IgD-negative memory B cell (primary cell): ENCODE measurements around the gene ITGA5. TPM values are rescaled to one million over a fixed set of nuclear protein-coding genes. Genes with fewer than 3 reads are reported as not detected.

Experiments
- H3K27ac Mint-ChIP-seq, 3 donors: one replicate each; pipeline ENCODE4 v1.8.0; 2020 to 2022; ENCODE audit warnings: mild to moderate bottlenecking in 3 of 3, mixed read lengths in 3 of 3, moderate library complexity in 1 of 3
- H3K27me3 Mint-ChIP-seq: one replicate; pipeline ENCODE4 v1.8.0; 2021; ENCODE audit warnings: mixed read lengths
- H3K36me3 Mint-ChIP-seq: one replicate; pipeline ENCODE4 v1.8.0; 2020; ENCODE audit warnings: mild to moderate bottlenecking, mixed read lengths
- H3K4me1 Mint-ChIP-seq, 3 donors: one replicate each; pipeline ENCODE4 v1.8.0; 2020 to 2022; ENCODE audit warnings: mixed read lengths in 3 of 3, mild to moderate bottlenecking in 1 of 3
- H3K4me3 Mint-ChIP-seq, 4 donors: one replicate each; pipeline ENCODE4 v1.8.0; 2020 to 2022; ENCODE audit warnings: mild to moderate bottlenecking in 4 of 4, mixed read lengths in 4 of 4, moderate library complexity in 3 of 4
- H3K9me3 Mint-ChIP-seq, 3 donors: one replicate each; pipeline ENCODE4 v1.8.0; 2020 to 2021; ENCODE audit warnings: mixed read lengths in 3 of 3, mild to moderate bottlenecking in 1 of 3
- polyA plus RNA-seq: library from polyadenylated mRNA; unstranded; fragments of 300-500 nt; fragmentation: Illumina TruSeq; gene quantifications from one replicate; pipeline ENCODE4 v1.2.3, GENCODE V29; 2021

ITGA5 gene
- polyA plus RNA-seq, 1 donor from 2014 or later = 1.6 TPM

DNA sequence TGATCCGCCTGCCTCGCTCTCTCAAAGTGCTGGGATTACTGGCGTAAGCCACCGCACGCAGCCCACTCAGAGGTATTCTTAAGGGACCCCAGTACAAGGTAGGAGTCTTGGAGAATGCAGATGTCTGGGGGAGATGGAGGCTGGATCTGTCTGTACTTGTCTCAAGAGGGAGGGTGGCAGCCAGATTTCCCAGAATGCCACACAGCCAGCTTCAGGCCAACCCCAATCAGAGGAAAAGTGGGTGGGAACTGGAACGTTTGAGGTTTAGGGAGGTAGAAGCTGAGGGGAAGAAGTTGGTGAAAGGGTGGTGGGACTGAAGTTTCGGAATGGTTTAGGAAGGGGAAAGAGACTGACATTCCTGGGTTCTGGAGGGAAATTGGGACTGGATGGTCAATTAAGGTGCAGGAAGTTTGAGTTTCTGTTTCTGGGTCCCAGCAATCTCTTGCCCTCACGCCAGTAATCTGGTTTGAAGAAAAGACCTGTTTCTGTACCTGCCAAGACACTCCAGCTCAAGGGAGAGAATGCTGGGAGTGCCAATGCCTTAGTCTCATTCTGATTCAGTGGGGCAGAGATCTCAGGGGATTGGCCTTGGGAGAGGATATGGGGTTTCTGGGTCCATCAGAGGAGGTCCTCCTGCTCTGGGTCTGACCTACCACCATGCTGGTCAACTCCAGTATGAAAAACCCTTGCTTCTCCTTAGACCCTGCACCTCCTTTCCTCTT, 26.4 kb downstream of the ITGA5 start:
- H3K9me3 Mint-ChIP-seq = no peaks in the 10 kb centered on the region
- H3K4me1 Mint-ChIP-seq = peaks cover 15 to 18% (median 18%) of the 10 kb centered on the region in 3 donors
- H3K36me3 Mint-ChIP-seq = no peaks in the 10 kb centered on the region
- peak overlapping the region in 1 of 3 donors; percentile 52 for H3K27ac Mint-ChIP-seq
- H3K27me3 Mint-ChIP-seq = no peaks in the 10 kb centered on the region
- H3K4me3 Mint-ChIP-seq = peak overlapping the region in 2 of 4 donors; percentile 23 to 71

GRCh38 chr12:54390668-54391551, 28.2 kb downstream of the ITGA5 start:
- H3K4me3 Mint-ChIP-seq = peak overlapping the region; percentile 63 to 94 (median 85)
- no peaks in the 10 kb centered on the region for H3K27me3 Mint-ChIP-seq
- H3K4me1 Mint-ChIP-seq = peaks cover 20 to 23% (median 20%) of the 10 kb centered on the region in 3 donors
- no peaks in the 10 kb centered on the region for H3K36me3 Mint-ChIP-seq
- H3K27ac Mint-ChIP-seq = peak overlapping the region in 1 of 3 donors; percentile 13
- H3K9me3 Mint-ChIP-seq = no peaks in the 10 kb centered on the region

DNA sequence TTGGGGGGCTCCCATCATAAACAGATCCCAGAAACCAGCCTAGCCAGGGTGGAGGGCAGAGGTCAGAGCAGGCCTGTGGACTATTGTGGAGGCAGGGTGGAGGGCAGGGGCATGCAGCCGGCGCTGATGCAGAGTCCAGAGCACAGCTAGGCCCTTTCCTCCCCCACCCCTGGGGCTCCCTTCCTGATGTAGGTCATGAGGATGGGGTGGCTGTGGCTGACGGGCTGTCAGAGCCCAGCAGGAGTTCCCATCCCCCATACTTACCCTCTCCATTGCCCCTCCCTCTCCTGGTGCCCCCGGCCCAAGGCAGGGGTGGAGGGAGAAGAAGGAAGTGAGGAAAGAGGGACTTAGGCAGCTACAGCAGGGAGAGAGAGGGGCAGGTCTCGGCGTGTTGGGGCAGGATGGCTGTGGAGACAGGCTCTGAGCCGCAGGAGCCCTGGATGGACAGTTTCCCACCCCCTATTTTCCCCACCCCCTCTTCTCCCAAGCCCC, 28.8 kb downstream of the ITGA5 start:
- Mint-ChIP-seq H3K9me3 (no peaks in the 10 kb centered on the region), H3K36me3 (no peaks in the 10 kb centered on the region), H3K27ac (peak overlapping the region in 2 of 3 donors; percentile 10 to 39), H3K4me1 (peaks cover 22 to 26% (median 23%) of the 10 kb centered on the region in 3 donors), H3K27me3 (no peaks in the 10 kb centered on the region), H3K4me3 (peak overlapping the region in 2 of 4 donors; percentile 31 to 77)

GRCh38 chr12:54389607-54390175, 29.4 kb downstream of the ITGA5 start:
- H3K9me3 Mint-ChIP-seq = no peaks in the 10 kb centered on the region
- peak overlapping the region in 2 of 3 donors; percentile 10 to 39 for H3K27ac Mint-ChIP-seq
- H3K36me3 Mint-ChIP-seq = no peaks in the 10 kb centered on the region
- H3K27me3 Mint-ChIP-seq = no peaks in the 10 kb centered on the region
- peak overlapping the region in 3 of 4 donors; percentile 2 to 79 (median 31) for H3K4me3 Mint-ChIP-seq
- peaks cover 27 to 31% (median 28%) of the 10 kb centered on the region in 3 donors for H3K4me1 Mint-ChIP-seq

DNA sequence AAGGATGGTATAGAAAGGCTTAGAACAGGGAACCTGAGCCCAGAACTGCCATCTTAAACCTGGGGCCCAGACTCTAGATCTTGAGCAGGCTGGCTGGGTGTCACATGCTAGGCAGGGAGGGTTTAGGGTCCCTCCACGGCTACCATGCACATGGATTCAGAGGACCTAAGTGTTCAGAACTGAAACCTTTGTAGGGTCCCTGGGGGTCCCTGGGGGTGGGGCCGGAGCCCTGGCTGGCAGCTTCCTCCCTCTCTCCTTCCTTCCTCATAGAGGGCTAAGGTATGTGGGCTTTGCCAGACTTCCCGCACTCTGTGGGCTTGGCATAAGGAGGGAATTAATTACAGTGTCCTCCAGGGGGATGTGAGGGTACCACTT, 29.9 kb downstream of the ITGA5 start:
- peaks cover 26 to 35% (median 33%) of the 10 kb centered on the region in 3 donors for H3K4me1 Mint-ChIP-seq
- H3K27ac Mint-ChIP-seq = no peak overlapping the region
- peak overlapping the region in 1 of 4 donors; percentile 31 for H3K4me3 Mint-ChIP-seq
- H3K36me3 Mint-ChIP-seq = no peaks in the 10 kb centered on the region
- no peaks in the 10 kb centered on the region for H3K9me3 Mint-ChIP-seq
- no peaks in the 10 kb centered on the region for H3K27me3 Mint-ChIP-seq

GRCh38 chr12:54388237-54389133, 30.6 kb downstream of the ITGA5 start:
- Mint-ChIP-seq H3K4me1 (peaks cover 24 to 35% (median 31%) of the 10 kb centered on the region in 3 donors), H3K27me3 (no peaks in the 10 kb centered on the region), H3K4me3 (peak overlapping the region in 2 of 4 donors; percentile 31 to 44), H3K9me3 (no peaks in the 10 kb centered on the region), H3K36me3 (no peaks in the 10 kb centered on the region), H3K27ac (peak overlapping the region in 2 of 3 donors; percentile 17 to 29)

DNA sequence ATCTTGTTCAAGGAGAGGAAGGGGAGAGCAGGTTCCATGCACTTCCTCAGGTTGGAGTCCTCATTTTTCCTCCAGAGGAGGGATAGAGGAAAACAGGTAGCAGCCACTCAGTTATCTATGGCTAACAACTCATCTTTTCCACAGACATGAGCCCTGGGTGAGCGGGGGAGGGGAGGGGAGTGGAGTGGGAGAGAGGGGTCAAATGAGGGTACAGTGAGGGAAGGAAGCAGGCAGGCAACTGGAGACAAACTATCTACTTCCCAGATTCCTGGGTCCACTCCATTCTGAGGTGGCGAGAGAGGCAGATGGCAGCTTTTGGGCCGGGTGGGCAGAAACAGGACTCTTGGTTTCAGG, 32.0 kb downstream of the ITGA5 start:
- Mint-ChIP-seq H3K27me3 (no peaks in the 10 kb centered on the region), H3K9me3 (no peaks in the 10 kb centered on the region), H3K4me1 (peaks cover 24 to 35% (median 31%) of the 10 kb centered on the region in 3 donors), H3K27ac (no peak overlapping the region), H3K36me3 (no peaks in the 10 kb centered on the region), H3K4me3 (peak overlapping the region in 1 of 4 donors; percentile 41)

DNA sequence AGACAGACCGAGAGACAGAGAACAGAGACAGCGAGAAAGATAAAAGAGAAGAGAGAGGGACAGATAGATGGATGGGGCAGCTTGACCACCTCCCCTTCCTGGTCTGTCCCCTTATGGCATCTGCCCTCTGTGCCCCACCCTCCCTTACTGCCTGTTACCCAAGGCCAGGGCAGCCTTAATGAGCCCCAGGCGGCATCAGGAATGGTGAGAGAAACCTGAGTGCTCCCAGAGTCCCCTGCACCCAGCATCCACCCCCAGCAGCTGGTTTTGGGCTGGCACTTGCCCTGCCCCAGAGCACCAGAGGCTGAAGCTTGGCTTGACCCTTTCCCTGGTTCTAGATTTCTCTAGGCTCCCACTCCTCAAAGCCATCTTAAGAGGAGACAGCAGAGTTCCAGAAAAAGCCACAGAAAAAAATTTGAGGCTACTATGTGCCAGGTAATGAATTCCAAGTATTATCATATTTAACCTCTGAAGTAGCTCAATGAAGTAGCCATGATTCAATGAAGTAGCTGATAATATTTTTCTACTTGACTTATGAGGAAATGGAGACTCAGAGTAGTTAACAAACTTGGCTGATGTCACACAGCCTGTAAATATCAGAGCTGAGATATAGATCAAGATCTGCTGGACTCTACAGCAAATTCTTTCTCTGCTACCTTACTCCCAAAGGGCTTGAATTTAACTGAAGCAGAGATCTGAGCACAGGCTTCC, 32.5 kb downstream of the ITGA5 start:
- H3K4me3 Mint-ChIP-seq = peak overlapping the region in 1 of 4 donors; percentile 41
- H3K36me3 Mint-ChIP-seq = no peaks in the 10 kb centered on the region
- no peaks in the 10 kb centered on the region for H3K27me3 Mint-ChIP-seq
- H3K4me1 Mint-ChIP-seq = peaks cover 23 to 30% (median 28%) of the 10 kb centered on the region in 3 donors
- H3K9me3 Mint-ChIP-seq = no peaks in the 10 kb centered on the region
- peak overlapping the region in 2 of 3 donors; percentile 15 to 85 for H3K27ac Mint-ChIP-seq

DNA sequence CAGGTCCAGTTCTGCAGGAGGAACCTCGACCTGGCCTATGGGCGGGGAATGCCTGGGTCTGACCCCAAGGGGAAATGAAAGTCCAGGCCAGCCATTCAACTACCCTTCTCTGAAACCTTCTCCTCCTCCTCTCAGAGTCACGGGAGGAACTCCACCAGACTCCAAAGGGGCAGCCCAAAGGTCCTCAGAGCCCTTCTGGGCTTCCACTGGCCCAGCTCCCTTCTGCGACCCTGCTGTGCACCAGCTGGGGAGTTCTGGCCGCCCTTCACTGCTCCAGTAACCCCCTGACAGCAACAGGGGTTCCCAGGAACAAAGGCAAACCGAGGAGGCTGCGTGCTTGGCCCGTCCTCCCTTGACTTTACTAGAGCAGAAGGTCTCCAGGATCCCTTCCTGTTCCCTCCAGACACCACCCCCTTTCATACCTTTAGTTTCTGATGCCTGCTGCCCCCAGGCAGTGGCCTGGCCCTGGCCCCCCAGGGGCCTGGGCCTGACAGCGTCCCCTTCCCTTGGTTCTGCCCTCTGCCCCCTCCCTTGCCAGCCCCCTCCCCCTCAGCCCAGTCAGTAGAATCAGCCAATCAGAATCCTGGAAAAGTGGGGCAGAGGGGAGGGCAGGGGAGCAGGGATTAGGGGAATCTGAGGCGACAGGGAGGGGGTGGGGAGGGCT, 33.7 kb downstream of the ITGA5 start:
- H3K36me3 Mint-ChIP-seq = no peaks in the 10 kb centered on the region
- H3K27me3 Mint-ChIP-seq = no peaks in the 10 kb centered on the region
- peak overlapping the region; percentile 5 to 82 (median 53) for H3K27ac Mint-ChIP-seq
- no peaks in the 10 kb centered on the region for H3K9me3 Mint-ChIP-seq
- H3K4me3 Mint-ChIP-seq = peak overlapping the region in 2 of 4 donors; percentile 74 to 79
- H3K4me1 Mint-ChIP-seq = peaks cover 27 to 30% (median 28%) of the 10 kb centered on the region in 3 donors

GRCh38 chr12:54384591-54385041, 34.5 kb downstream of the ITGA5 start, which contains the start of gene ZNF385A:
Gene ZNF385A, minus strand, starts transcription at chr12:54384733. Its CDS starts 219 bp downstream, at chr12:54384514.
- Mint-ChIP-seq H3K4me1 (peaks cover 25 to 31% (median 27%) of the 10 kb centered on the region in 3 donors), H3K9me3 (no peaks in the 10 kb centered on the region), H3K27me3 (peaks cover 2% of the 10 kb centered on the region), H3K4me3 (peak within 1 kb of the TSS in 2 of 4 donors; percentile 79 to 82), H3K27ac (peak within 1 kb of the TSS; percentile 5 to 82 (median 78)), H3K36me3 (peaks cover 3% of the 10 kb centered on the region)

DNA sequence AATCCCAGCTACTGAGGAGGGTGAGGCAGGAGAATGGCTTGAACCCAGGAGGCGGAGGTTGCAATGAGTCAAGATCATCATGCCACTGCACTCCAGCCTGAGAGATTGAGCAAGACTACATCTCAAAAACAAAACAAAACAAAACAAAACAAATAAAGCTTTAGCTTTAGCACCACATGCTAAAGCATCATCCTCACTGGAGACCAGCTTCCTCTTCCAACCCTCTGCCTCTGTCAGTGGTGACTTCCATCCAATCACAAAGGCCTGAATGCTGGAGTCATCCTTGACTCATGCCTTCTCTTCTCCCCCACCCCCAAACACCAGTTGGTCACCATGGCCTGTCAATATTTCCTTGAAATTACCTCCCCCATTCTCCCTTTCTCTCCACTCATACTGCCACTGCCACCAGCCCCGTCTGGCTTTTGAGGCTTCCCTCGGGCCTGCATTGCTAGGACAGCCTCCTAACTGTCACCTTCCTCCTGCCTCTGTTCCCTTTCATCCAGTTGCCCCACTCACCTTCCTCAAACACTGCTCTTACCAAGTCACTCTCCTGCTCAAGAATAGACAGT, 35.9 kb downstream of the ITGA5 start:
- Mint-ChIP-seq H3K4me3 (no peak overlapping the region), H3K4me1 (peaks cover 27 to 37% (median 29%) of the 10 kb centered on the region in 3 donors), H3K9me3 (no peaks in the 10 kb centered on the region), H3K27me3 (peaks cover 3% of the 10 kb centered on the region), H3K36me3 (peaks cover 4% of the 10 kb centered on the region), H3K27ac (peak overlapping the region in 2 of 3 donors; percentile 41 to 82)

DNA sequence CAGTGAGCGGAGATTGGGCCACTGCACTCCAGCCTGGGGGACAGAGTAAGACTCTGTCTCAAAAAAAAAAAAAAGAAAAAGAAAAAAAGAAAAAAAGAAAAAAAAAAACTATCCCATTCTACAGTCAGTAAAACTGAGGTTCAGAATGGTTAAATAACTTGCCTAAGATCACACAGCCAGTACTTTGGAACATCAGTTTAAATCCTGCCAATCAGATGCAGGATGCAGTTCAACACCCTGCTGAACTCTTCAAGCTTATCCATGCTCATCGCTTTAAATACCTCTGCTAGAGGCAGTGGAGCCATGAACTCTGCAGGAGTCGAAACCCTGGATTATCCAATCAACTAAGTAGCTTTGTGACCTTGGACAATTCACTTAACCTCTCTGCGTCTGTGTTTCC, 37.9 kb downstream of the ITGA5 start:
- H3K9me3 Mint-ChIP-seq = no peaks in the 10 kb centered on the region
- peaks cover 4% of the 10 kb centered on the region for H3K36me3 Mint-ChIP-seq
- no peak overlapping the region for H3K27ac Mint-ChIP-seq
- H3K4me1 Mint-ChIP-seq = peaks cover 24 to 32% (median 24%) of the 10 kb centered on the region in 3 donors
- H3K27me3 Mint-ChIP-seq = peaks cover 3% of the 10 kb centered on the region
- no peak overlapping the region for H3K4me3 Mint-ChIP-seq
